Heart left ventricle (tissue), 13 donors: ENCODE results near the gene CLDN16.

Source experiments
- POLR2A ChIP-seq, 2 donors: fragments of 450-650 bp; IDR thresholded peaks; one replicate each; pipeline ENCODE4 v1.6.1; 2017; ENCODE audit warnings: antibody characterized with exemption in 2 of 2, mild to moderate bottlenecking in 2 of 2, moderate library complexity in 2 of 2
- TF ChIP-seq, protein P1 (sequence below), 12 donors: fragments of 200-600 bp; sonication (generic) in 4 of 12; IDR thresholded peaks; one replicate each; pipeline versions ENCODE4 v1.5.0 to v1.8.0; 2018 to 2022; ENCODE audit warnings: antibody characterized with exemption in 12 of 12, mild to moderate bottlenecking in 5 of 12
- donor health status: ischemic (EF 13 %, LVEDD 7.1; RV severe dilation, severe dysfunction).
- donor health status: DM: no; HTN: yes; CAD: no.
- donor health status: DM: no; HTN: no; CAD: no.
- donor health status: ischemic (EF 25% LVEDD 6.9; RV normal size, moderate dysfunction).
- donor health status: ischemic (EF 25% LVEDD 5.7; RV mildly dilated, moderate dysfunction).
- donor health status: ischemic (EF 35%, LVEDD 5.7; RV mildly dilated, moderate dysfunction).
- donor health status: nonischemic (EF 11% LVEDD 7.7; RV severe dilation, severe dysfunction).
- donor health status: DM: yes; HTN: yes; CAD: no.
- donor health status: PGD.
- donor health status: ischemic (EF 29% LVEDD 5.4; RV normal size, mild dysfunction).
- donor health status: nonischemic (EF 23%, LVEDD 6.1; RV moderate dilation, normal function).

DNA sequence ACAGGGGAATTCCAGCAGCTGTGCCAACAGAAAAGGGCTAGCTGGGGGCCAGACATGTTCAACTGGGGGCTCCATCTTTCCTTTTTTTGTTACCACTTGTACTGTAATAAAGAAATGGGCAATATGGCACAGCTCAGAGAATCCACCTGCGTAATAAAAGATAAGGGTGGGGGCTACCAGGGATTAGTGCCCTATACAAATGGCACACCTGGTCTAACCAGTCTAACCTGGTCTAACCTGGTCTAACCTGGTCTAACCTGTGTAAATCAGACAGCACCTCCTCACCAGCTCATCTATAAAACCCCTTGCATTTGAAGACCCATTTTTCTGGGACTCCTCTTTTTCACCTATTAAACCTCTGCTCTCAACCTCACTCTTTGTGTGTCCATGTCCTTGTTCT, 26.2 kb upstream of the CLDN16 start:
- TF ChIP-seq, protein P1, sequence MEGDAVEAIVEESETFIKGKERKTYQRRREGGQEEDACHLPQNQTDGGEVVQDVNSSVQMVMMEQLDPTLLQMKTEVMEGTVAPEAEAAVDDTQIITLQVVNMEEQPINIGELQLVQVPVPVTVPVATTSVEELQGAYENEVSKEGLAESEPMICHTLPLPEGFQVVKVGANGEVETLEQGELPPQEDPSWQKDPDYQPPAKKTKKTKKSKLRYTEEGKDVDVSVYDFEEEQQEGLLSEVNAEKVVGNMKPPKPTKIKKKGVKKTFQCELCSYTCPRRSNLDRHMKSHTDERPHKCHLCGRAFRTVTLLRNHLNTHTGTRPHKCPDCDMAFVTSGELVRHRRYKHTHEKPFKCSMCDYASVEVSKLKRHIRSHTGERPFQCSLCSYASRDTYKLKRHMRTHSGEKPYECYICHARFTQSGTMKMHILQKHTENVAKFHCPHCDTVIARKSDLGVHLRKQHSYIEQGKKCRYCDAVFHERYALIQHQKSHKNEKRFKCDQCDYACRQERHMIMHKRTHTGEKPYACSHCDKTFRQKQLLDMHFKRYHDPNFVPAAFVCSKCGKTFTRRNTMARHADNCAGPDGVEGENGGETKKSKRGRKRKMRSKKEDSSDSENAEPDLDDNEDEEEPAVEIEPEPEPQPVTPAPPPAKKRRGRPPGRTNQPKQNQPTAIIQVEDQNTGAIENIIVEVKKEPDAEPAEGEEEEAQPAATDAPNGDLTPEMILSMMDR (IDR thresholded peaks at IDR 0.05): no peak
- no peak for TF ChIP-seq POLR2A (IDR thresholded peaks at IDR 0.05)
